ENCODE results near the gene DAO.

DAO gene

DNA sequence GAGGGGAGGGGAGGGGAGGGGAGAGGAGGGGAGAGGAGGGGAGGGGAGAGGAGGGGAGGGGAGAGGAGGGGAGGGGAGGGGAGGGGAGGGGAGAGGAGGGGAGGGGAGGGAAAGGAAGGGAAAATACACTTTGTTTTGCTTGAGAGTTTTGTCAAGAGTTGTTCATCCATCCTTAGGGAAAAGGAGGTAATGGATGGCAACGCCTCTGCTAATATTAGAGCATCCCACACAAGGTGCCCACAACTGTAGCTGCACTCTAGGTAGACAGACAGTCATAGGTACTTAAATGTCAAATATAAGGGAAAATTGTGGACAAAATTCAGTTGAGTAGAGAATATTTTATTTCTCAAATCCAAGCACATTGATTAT lies 20.0 kb upstream of the DAO start:
- no peak for DNase-seq (ENCODE audit: low read depth in 1 of 2, low spot score in 1 of 2)
- no peak for TF ChIP-seq POLR2AphosphoS5 (IDR thresholded peaks at IDR 0.05; ENCODE audit: low read depth)
- no peak for TF ChIP-seq SPI1 (IDR thresholded peaks at IDR 0.05; ENCODE audit: borderline replicate concordance, low read depth)
- TF ChIP-seq GABPA (IDR thresholded peaks at IDR 0.05; ENCODE audit: low read depth), result no peak
- TF ChIP-seq, protein P1, sequence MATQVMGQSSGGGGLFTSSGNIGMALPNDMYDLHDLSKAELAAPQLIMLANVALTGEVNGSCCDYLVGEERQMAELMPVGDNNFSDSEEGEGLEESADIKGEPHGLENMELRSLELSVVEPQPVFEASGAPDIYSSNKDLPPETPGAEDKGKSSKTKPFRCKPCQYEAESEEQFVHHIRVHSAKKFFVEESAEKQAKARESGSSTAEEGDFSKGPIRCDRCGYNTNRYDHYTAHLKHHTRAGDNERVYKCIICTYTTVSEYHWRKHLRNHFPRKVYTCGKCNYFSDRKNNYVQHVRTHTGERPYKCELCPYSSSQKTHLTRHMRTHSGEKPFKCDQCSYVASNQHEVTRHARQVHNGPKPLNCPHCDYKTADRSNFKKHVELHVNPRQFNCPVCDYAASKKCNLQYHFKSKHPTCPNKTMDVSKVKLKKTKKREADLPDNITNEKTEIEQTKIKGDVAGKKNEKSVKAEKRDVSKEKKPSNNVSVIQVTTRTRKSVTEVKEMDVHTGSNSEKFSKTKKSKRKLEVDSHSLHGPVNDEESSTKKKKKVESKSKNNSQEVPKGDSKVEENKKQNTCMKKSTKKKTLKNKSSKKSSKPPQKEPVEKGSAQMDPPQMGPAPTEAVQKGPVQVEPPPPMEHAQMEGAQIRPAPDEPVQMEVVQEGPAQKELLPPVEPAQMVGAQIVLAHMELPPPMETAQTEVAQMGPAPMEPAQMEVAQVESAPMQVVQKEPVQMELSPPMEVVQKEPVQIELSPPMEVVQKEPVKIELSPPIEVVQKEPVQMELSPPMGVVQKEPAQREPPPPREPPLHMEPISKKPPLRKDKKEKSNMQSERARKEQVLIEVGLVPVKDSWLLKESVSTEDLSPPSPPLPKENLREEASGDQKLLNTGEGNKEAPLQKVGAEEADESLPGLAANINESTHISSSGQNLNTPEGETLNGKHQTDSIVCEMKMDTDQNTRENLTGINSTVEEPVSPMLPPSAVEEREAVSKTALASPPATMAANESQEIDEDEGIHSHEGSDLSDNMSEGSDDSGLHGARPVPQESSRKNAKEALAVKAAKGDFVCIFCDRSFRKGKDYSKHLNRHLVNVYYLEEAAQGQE (IDR thresholded peaks at IDR 0.05; ENCODE audit: insufficient replicate concordance, low read depth), result no peak
- TF ChIP-seq CTCF (IDR thresholded peaks at IDR 0.05; ENCODE audit: insufficient read depth, low read length), result no peak
- Histone ChIP-seq H3K27ac (replicated peaks) (no peak overlapping the region), H3K4me3 (replicated peaks; ENCODE audit: insufficient read depth, low read length) (no peak overlapping the region), H3K27me3 (ENCODE audit: insufficient read depth, poor library complexity, severe bottlenecking) (no peaks in the 10 kb centered on the region)

DNA sequence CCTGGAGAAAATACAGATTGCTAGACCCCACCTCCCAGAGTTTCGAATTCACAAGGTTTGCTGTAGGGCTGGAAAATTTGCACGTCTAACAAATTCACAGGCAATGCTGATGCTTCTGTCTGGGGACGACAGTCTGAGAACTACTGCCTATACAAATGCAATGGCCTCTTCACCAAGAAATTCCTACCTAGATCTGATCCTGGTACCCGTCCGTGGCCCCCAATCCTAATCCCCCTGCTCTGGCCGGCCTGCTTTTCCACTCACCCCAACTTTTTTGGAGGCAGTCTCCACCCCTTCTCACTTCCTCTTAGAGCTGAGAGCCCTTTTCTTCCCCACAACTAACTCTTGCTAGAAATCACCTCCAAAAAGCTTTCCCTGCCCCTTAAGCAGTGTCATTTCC lies 19.4 kb upstream of the DAO start:
- no peak overlapping the region for H3K4me3 ChIP-seq (replicated peaks; ENCODE audit: insufficient read depth, low read length)
- H3K27ac ChIP-seq (replicated peaks), result no peak overlapping the region
- TF ChIP-seq GABPA (IDR thresholded peaks at IDR 0.05; ENCODE audit: low read depth) (no peak), SPI1 (IDR thresholded peaks at IDR 0.05; ENCODE audit: borderline replicate concordance, low read depth) (peak; percentile 77), CTCF (IDR thresholded peaks at IDR 0.05; ENCODE audit: insufficient read depth, low read length) (no peak), POLR2AphosphoS5 (IDR thresholded peaks at IDR 0.05; ENCODE audit: low read depth) (no peak)
- TF ChIP-seq, protein P1 (IDR thresholded peaks at IDR 0.05; ENCODE audit: insufficient replicate concordance, low read depth), result no peak
- no peaks in the 10 kb centered on the region for H3K27me3 ChIP-seq (ENCODE audit: insufficient read depth, poor library complexity, severe bottlenecking)
- DNase-seq (ENCODE audit: low read depth in 1 of 2, low spot score in 1 of 2), result no peak

GRCh38 chr12:108861878-108862587 lies 17.9 kb upstream of the DAO start:
- H3K4me3 ChIP-seq (replicated peaks; ENCODE audit: insufficient read depth, low read length), result no peak overlapping the region
- peak overlapping the region; percentile 28 for H3K27ac ChIP-seq (replicated peaks)
- H3K27me3 ChIP-seq (ENCODE audit: insufficient read depth, poor library complexity, severe bottlenecking), result no peaks in the 10 kb centered on the region
- DNase-seq (ENCODE audit: low read depth in 1 of 2, low spot score in 1 of 2), result peak; percentile 73 to 83
- TF ChIP-seq SPI1 (IDR thresholded peaks at IDR 0.05; ENCODE audit: borderline replicate concordance, low read depth), result peak; percentile 88
- TF ChIP-seq CTCF (IDR thresholded peaks at IDR 0.05; ENCODE audit: insufficient read depth, low read length), result no peak
- no peak for TF ChIP-seq POLR2AphosphoS5 (IDR thresholded peaks at IDR 0.05; ENCODE audit: low read depth)
- TF ChIP-seq, protein P1 (IDR thresholded peaks at IDR 0.05; ENCODE audit: insufficient replicate concordance, low read depth), result no peak
- no peak for TF ChIP-seq GABPA (IDR thresholded peaks at IDR 0.05; ENCODE audit: low read depth)

All from HL-60 (cell line).